ENCODE measurements around the gene SRRM5.

DNA sequence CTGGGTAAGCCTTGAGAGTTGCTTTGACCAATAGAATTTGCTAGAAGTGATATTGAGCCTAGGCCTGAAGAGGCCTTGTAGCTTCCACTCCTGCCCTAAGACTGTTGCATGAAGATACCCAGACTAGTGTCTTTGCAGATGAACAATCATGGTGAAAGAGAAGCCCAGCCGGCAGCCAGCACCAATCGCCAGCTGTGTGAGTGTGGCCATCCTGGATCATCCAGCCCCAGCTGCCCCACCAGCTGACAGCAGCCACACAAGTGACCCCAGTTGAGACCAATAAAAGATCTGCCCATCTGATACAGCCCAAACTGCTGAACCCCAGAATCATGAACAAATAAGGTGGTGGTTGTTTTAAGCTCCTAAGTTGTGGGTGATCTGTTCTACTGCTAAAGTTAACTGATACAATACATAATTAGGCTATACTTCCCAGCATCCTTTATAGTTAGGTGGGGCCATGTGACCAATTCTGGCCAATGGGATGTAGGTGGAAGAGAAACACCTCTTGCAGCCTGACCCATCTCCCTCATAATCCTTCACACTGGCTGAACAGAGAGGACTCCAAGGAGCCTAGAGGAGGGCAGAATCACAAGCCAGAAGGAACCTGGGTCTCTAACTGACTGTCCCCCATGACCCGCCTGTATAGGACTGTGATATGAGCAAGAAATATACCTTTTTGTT is 16.9 kb downstream of the SRRM5 start:
- TF ChIP-seq, protein P1, sequence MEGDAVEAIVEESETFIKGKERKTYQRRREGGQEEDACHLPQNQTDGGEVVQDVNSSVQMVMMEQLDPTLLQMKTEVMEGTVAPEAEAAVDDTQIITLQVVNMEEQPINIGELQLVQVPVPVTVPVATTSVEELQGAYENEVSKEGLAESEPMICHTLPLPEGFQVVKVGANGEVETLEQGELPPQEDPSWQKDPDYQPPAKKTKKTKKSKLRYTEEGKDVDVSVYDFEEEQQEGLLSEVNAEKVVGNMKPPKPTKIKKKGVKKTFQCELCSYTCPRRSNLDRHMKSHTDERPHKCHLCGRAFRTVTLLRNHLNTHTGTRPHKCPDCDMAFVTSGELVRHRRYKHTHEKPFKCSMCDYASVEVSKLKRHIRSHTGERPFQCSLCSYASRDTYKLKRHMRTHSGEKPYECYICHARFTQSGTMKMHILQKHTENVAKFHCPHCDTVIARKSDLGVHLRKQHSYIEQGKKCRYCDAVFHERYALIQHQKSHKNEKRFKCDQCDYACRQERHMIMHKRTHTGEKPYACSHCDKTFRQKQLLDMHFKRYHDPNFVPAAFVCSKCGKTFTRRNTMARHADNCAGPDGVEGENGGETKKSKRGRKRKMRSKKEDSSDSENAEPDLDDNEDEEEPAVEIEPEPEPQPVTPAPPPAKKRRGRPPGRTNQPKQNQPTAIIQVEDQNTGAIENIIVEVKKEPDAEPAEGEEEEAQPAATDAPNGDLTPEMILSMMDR (IDR thresholded peaks at IDR 0.05; ENCODE audit: insufficient read depth, low read depth, low read length), result no peak
- TF ChIP-seq EZH2 (IDR thresholded peaks at IDR 0.05; ENCODE audit: insufficient read depth, low read length), result no peak
